Type B pancreatic cell (in vitro differentiated cells): ENCODE measurements around the gene DEUP1. TPM values are rescaled to one million over a fixed set of nuclear protein-coding genes. Genes with fewer than 3 reads are reported as not detected.
"Not testable (repeated sequence)": the region's sequence is repeated elsewhere in the genome, so short reads cannot be mapped to it uniquely, and the experiment has no call there.

Source experiments
- DNase-seq: peaks from one replicate; pipeline ENCODE4 v3.0.0; 2021; ENCODE audit warnings: mixed read lengths; ENCODE audit not compliant: unreplicated experiment; ENCODE audit errors: extremely low spot score
- H3K27ac Mint-ChIP-seq: 2 replicates; pipeline ENCODE4 v1.8.0; 2021; ENCODE audit warnings: mild to moderate bottlenecking, mixed read lengths
- H3K27me3 Mint-ChIP-seq: 2 replicates; pipeline ENCODE4 v1.8.0; 2021; ENCODE audit warnings: mixed read lengths
- H3K36me3 Mint-ChIP-seq: 2 replicates; pipeline ENCODE4 v1.8.0; 2021; ENCODE audit warnings: mixed read lengths
- H3K4me1 Mint-ChIP-seq: one replicate; pipeline ENCODE4 v1.8.0; 2021; ENCODE audit warnings: mixed read lengths; ENCODE audit not compliant: unreplicated experiment
- H3K4me3 Mint-ChIP-seq: 2 replicates; pipeline ENCODE4 v1.8.0; 2021; ENCODE audit warnings: mild to moderate bottlenecking, mixed read lengths
- H3K9me3 Mint-ChIP-seq: 2 replicates; pipeline ENCODE4 v1.8.0; 2021; ENCODE audit warnings: mixed read lengths
- CTCF ChIP-seq: fragments of 200-600 bp; sonication (generic); conservative IDR thresholded peaks from 2 replicates; pipeline ENCODE4 v1.5.0; 2021; ENCODE audit warnings: antibody characterized with exemption, mild to moderate bottlenecking
- total RNA-seq: library from RNA; stranded (reverse); gene quantifications from 2 replicates; pipeline ENCODE4 v1.2.1, GENCODE V29; 2021; ENCODE audit warnings: low replicate concordance

DEUP1 gene
- total RNA-seq, 1 donor from 2014 or later = 0.24 TPM

GRCh38 chr11:93289782-93290463 is 40.6 kb upstream of the DEUP1 start:
- H3K27ac Mint-ChIP-seq = no peak overlapping the region
- no peaks in the 10 kb centered on the region for H3K9me3 Mint-ChIP-seq
- peaks cover 27% of the 10 kb centered on the region for H3K4me1 Mint-ChIP-seq

GRCh38 chr11:93291110-93291509 is 39.4 kb upstream of the DEUP1 start:
- Mint-ChIP-seq H3K4me3 (peak overlapping the region; percentile 6), H3K9me3 (no peaks in the 10 kb centered on the region), H3K4me1 (peaks cover 31% of the 10 kb centered on the region), H3K27me3 (peaks cover 49% of the 10 kb centered on the region), H3K36me3 (no peaks in the 10 kb centered on the region), H3K27ac (no peak overlapping the region)
- DNase-seq = no peak
- TF ChIP-seq CTCF = no peak

More at GRCh38 chr11:93289782-93290463, 40.6 kb upstream of the DEUP1 start:
- H3K27me3 Mint-ChIP-seq = peaks cover 50% of the 10 kb centered on the region
- no peak for DNase-seq
- H3K36me3 Mint-ChIP-seq = no peaks in the 10 kb centered on the region
- no peak overlapping the region for H3K4me3 Mint-ChIP-seq
- TF ChIP-seq CTCF = no peak

- Mint-ChIP-seq H3K4me1 (peaks cover 31% of the 10 kb centered on the region), H3K4me3 (no peak overlapping the region), H3K27me3 (peaks cover 48% of the 10 kb centered on the region), H3K27ac (no peak overlapping the region), H3K36me3 (no peaks in the 10 kb centered on the region), H3K9me3 (no peaks in the 10 kb centered on the region)
- TF ChIP-seq CTCF = no peak
- DNase-seq = no peak
Observed at GRCh38 chr11:93291898-93292297, 38.6 kb upstream of the DEUP1 start.

GRCh38 chr11:93295921-93296575 is 34.5 kb upstream of the DEUP1 start:
- Mint-ChIP-seq H3K4me3 (no peak overlapping the region), H3K27me3 (peaks cover 25% of the 10 kb centered on the region), H3K36me3 (no peaks in the 10 kb centered on the region), H3K27ac (no peak overlapping the region), H3K4me1 (peaks cover 16% of the 10 kb centered on the region), H3K9me3 (no peaks in the 10 kb centered on the region)
- TF ChIP-seq CTCF = no peak
- no peak for DNase-seq

GRCh38 chr11:93303689-93304088 is 26.9 kb upstream of the DEUP1 start:
- no peak for TF ChIP-seq CTCF
- no peaks in the 10 kb centered on the region for H3K4me1 Mint-ChIP-seq
- peaks cover 4% of the 10 kb centered on the region for H3K27me3 Mint-ChIP-seq
- no peaks in the 10 kb centered on the region for H3K36me3 Mint-ChIP-seq
- no peak for DNase-seq
- no peaks in the 10 kb centered on the region for H3K9me3 Mint-ChIP-seq
- no peak overlapping the region for H3K27ac Mint-ChIP-seq
- no peak overlapping the region for H3K4me3 Mint-ChIP-seq

- H3K27ac Mint-ChIP-seq, DNase-seq, H3K4me1 Mint-ChIP-seq, H3K36me3 Mint-ChIP-seq, H3K27me3 Mint-ChIP-seq, H3K4me3 Mint-ChIP-seq: not testable (repeated sequence)
- peaks cover 11% of the 10 kb centered on the region for H3K9me3 Mint-ChIP-seq
Observed at GRCh38 chr11:93314399-93314798, 16.1 kb upstream of the DEUP1 start.
